ENCODE results near the gene SPRR1A. TPM values are rescaled to one million over a fixed set of nuclear protein-coding genes. Genes with fewer than 3 reads are reported as not detected.

SPRR1A gene
- polyA plus RNA-seq, 3 donors: not detected

DNA sequence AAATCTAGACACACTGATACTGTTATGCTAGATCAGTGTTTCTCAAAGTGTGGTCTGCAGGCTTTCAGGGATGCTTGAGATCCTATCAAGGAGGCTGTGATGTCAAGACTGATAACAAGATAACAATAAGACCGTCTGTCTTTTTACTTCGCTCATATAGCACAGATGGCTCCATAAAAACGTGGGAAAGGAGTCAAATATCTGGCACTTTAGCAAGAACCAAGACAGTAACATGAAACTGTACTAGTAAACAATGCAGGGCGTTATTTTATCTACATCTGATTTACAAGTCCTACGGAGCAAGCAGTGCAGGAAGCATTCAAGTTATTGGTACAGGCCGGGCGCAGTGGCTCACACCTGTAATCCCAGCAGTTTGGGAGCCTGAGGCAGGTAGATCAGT lies 14.0 kb downstream of the SPRR1A start:
- DNase-seq: no peak
- Mint-ChIP-seq H3K9me3 (peaks cover 0 to 7% (median 5%) of the 10 kb centered on the region in 7 donors), H3K4me1 (no peaks in the 10 kb centered on the region), H3K36me3 (no peaks in the 10 kb centered on the region), H3K27ac (no peak overlapping the region), H3K4me3 (no peak overlapping the region), H3K27me3 (ENCODE audit: low read depth in 3 of 3) (peaks cover 5 to 10% (median 7%) of the 10 kb centered on the region in 3 donors)
- peaks cover under 1 to 2% of the 10 kb centered on the region in 2 donors for H3K27me3 ChIP-seq (ENCODE audit: control insufficient read depth in 2 of 2, insufficient read depth in 2 of 2, low read length in 2 of 2)
- intact Hi-C loops (cut with micrococcal nuclease): no loop called here
- H4K20me1 ChIP-seq (ENCODE audit: insufficient read depth, low read length): no peaks in the 10 kb centered on the region
- no peak overlapping the region for H3K4me3 ChIP-seq (replicated peaks in 1 of 3; ENCODE audit: low read depth in 2 of 3, low read length in 3 of 3)
- no peaks in the 10 kb centered on the region for H3K79me2 ChIP-seq (ENCODE audit: insufficient read depth, low read length)
- H3K36me3 ChIP-seq (replicated peaks in 1 of 2; ENCODE audit: control insufficient read depth in 1 of 2, insufficient read depth in 2 of 2, low read length in 2 of 2): no peaks in the 10 kb centered on the region
- TF ChIP-seq, protein P1, sequence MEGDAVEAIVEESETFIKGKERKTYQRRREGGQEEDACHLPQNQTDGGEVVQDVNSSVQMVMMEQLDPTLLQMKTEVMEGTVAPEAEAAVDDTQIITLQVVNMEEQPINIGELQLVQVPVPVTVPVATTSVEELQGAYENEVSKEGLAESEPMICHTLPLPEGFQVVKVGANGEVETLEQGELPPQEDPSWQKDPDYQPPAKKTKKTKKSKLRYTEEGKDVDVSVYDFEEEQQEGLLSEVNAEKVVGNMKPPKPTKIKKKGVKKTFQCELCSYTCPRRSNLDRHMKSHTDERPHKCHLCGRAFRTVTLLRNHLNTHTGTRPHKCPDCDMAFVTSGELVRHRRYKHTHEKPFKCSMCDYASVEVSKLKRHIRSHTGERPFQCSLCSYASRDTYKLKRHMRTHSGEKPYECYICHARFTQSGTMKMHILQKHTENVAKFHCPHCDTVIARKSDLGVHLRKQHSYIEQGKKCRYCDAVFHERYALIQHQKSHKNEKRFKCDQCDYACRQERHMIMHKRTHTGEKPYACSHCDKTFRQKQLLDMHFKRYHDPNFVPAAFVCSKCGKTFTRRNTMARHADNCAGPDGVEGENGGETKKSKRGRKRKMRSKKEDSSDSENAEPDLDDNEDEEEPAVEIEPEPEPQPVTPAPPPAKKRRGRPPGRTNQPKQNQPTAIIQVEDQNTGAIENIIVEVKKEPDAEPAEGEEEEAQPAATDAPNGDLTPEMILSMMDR (IDR thresholded peaks at IDR 0.05): no peak
- no peaks in the 10 kb centered on the region for H3K4me1 ChIP-seq (ENCODE audit: control insufficient read depth in 1 of 2, insufficient read depth in 2 of 2, low read length in 2 of 2)
- H3K27ac ChIP-seq (ENCODE audit: low read depth in 1 of 2, low read length in 2 of 2): no peak overlapping the region
- H3K4me2 ChIP-seq (replicated peaks; ENCODE audit: extremely low read depth, low read length, poor library complexity, severe bottlenecking): no peak overlapping the region
- no peak overlapping the region for H2AFZ ChIP-seq (ENCODE audit: insufficient read depth, low read depth, low read length, poor library complexity, severe bottlenecking)
- WGBS (ENCODE audit: insufficient coverage): 62% methylated on average over 3 of the region's 7 CpGs
- H3K9ac ChIP-seq (ENCODE audit: insufficient read depth, low read length, poor library complexity, severe bottlenecking): no peak overlapping the region
- H3K9me3 ChIP-seq (replicated peaks in 1 of 2; ENCODE audit: control insufficient read depth in 1 of 2, insufficient read depth in 1 of 2, low read length in 2 of 2): no peaks in the 10 kb centered on the region

- H3K9me3 Mint-ChIP-seq: peaks cover 0 to 6% (median 5%) of the 10 kb centered on the region in 7 donors
- no peak for DNase-seq
- Histone ChIP-seq H3K4me3 (replicated peaks in 1 of 3; ENCODE audit: low read depth in 2 of 3, low read length in 3 of 3) (no peak overlapping the region), H3K9me3 (replicated peaks in 1 of 2; ENCODE audit: control insufficient read depth in 1 of 2, insufficient read depth in 1 of 2, low read length in 2 of 2) (no peaks in the 10 kb centered on the region), H3K36me3 (replicated peaks in 1 of 2; ENCODE audit: control insufficient read depth in 1 of 2, insufficient read depth in 2 of 2, low read length in 2 of 2) (no peaks in the 10 kb centered on the region), H3K9ac (ENCODE audit: insufficient read depth, low read length, poor library complexity, severe bottlenecking) (no peak overlapping the region), H3K27me3 (ENCODE audit: control insufficient read depth in 2 of 2, insufficient read depth in 2 of 2, low read length in 2 of 2) (peaks cover 0 to 2% of the 10 kb centered on the region in 2 donors), H3K27ac (ENCODE audit: low read depth in 1 of 2, low read length in 2 of 2) (no peak overlapping the region), H3K4me1 (ENCODE audit: control insufficient read depth in 1 of 2, insufficient read depth in 2 of 2, low read length in 2 of 2) (no peaks in the 10 kb centered on the region), H2AFZ (ENCODE audit: insufficient read depth, low read depth, low read length, poor library complexity, severe bottlenecking) (no peak overlapping the region), H3K4me2 (replicated peaks; ENCODE audit: extremely low read depth, low read length, poor library complexity, severe bottlenecking) (no peak overlapping the region), H4K20me1 (ENCODE audit: insufficient read depth, low read length) (no peaks in the 10 kb centered on the region), H3K79me2 (ENCODE audit: insufficient read depth, low read length) (no peaks in the 10 kb centered on the region)
- no peaks in the 10 kb centered on the region for H3K36me3 Mint-ChIP-seq
- WGBS (ENCODE audit: insufficient coverage): 83% methylated on average over 4 of the region's 4 CpGs
- intact Hi-C loops (cut with micrococcal nuclease): no loop called here
- peaks cover 4 to 11% (median 7%) of the 10 kb centered on the region in 3 donors for H3K27me3 Mint-ChIP-seq (ENCODE audit: low read depth in 3 of 3)
- H3K4me3 Mint-ChIP-seq: no peak overlapping the region
- H3K27ac Mint-ChIP-seq: no peak overlapping the region
- H3K4me1 Mint-ChIP-seq: no peaks in the 10 kb centered on the region
- TF ChIP-seq, protein P1 (IDR thresholded peaks at IDR 0.05): no peak
Observed at GRCh38 chr1:152998476-152998875, 14.6 kb downstream of the SPRR1A start.
